AG10803 (cell line): ENCODE measurements around the gene POLR2L.

Experiments
- DNase-seq: peaks from one replicate; pipeline ENCODE4 v3.0.0; 2010; ENCODE audit warnings: low read depth
- H3K4me3 ChIP-seq: 2 replicates; pipeline ENCODE4 v1.5.1; 2011; ENCODE audit warnings: mild to moderate bottlenecking, low read length, control low read depth
- TF ChIP-seq, protein P1 (sequence below): conservative IDR thresholded peaks from 2 replicates; pipeline ENCODE4 v1.5.1; 2011; ENCODE audit warnings: mild to moderate bottlenecking, low read length, control low read depth, inconsistent platforms

Gene POLR2L

DNA sequence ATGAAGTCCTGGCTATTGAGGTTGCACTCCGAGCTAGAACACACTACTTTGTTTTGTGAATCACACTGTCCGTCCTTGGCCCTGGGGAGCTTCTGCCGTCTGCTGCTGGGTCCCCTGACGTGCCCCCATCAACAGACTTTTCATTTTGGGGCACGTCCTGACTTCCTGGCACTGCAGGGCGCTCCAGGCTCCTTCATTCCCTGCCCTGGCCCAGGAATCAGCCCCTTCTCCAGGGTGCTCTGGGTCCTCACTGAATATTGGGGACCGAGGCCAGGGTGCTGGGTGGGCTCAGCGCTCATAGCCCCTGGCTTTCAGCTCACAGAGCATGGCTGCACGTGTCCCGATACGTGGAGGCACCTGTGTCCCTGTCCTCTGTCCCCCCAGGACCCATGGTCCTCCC lies 22.6 kb upstream of the POLR2L start:
- H3K4me3 ChIP-seq = no peak overlapping the region
- DNase-seq = no peak
- TF ChIP-seq, protein P1, sequence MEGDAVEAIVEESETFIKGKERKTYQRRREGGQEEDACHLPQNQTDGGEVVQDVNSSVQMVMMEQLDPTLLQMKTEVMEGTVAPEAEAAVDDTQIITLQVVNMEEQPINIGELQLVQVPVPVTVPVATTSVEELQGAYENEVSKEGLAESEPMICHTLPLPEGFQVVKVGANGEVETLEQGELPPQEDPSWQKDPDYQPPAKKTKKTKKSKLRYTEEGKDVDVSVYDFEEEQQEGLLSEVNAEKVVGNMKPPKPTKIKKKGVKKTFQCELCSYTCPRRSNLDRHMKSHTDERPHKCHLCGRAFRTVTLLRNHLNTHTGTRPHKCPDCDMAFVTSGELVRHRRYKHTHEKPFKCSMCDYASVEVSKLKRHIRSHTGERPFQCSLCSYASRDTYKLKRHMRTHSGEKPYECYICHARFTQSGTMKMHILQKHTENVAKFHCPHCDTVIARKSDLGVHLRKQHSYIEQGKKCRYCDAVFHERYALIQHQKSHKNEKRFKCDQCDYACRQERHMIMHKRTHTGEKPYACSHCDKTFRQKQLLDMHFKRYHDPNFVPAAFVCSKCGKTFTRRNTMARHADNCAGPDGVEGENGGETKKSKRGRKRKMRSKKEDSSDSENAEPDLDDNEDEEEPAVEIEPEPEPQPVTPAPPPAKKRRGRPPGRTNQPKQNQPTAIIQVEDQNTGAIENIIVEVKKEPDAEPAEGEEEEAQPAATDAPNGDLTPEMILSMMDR = no peak

DNA sequence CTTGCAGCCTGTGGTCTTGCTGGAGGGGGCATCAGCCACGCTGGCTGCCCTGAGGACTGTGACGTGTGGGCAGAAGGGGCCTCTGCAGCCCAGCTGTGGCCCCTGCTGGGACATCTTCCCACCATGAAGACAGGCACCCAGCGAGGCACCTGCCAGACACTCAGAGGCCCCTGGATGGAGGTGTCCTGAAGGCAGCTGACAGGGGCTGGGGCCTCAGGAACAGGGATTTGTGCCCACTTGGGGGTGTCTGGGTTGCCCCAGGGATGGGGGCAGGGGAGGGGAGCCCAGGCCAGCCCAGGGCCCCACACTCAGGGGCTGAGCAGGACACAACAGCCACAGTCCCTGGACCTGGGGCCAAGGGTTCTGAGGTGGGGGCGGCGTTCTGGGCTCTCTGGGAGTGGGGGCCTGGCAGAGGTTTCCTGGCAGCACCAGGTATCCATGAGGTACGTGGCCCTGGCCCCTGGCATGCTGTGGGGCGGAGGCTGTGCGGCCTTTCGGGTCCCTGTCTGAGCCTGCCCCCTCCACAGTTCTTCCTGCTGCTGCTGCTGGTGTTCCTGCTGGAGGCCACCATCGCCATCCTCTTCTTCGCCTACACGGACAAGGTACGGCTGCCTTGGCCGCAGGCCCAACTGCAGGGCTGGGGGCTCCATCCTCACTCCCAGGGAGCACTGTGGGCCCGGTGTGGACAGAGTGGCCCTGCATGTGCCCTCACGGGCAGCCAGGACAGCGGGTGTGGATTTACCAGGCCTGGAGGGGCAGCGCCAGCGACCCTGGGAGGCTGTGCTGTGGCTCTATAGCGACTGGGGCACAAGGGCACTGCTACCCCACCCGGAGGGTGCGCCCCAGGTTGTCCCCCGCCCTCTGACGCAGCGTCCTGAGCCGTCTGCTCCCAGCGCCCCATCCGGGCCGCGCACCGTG lies 21.8 kb upstream of the POLR2L start:
- TF ChIP-seq, protein P1 = no peak
- no peak for DNase-seq

DNA sequence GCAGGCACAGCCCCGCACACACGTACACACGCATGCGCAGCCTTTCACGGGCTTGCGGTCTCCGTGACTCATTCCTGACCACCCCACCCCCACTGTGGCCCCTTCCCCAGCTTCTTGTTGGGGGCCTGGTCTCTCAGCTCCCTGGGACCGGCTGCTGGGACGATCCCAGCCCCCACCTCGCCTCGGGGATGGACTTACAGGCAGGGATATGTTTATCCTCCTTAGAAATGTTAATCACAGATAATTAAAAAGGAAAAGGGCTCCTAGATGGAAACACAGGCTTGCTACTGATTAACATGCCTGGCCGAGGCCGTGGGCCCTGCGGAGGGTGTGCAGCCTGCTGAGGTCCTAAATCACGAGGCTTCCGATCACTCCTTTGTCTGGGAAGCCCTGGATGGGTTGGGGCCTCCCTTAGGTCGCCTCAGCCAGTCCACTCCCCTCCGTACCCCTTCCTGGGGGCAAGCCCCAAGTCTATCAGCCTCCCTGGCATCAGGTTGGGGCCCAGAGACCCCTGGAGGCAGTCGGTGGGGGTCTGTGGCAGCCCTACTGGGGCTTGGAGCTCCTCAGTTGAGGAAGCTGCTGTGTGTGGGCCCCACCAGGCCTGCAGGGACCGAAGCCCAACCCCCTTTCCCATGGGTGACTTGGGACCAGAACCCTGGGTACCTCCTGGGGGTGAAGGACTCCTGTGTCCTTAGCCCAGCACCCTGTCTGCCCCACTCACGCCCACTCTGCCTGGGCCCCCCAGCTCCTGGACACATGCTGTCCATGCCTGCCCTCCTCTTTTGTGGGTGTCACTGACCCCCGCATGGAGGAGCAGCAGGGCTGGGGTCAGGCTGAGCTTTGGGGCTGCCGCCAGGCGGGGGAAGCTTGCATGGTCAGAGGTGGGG lies 20.9 kb upstream of the POLR2L start:
- no peak overlapping the region for H3K4me3 ChIP-seq
- no peak for DNase-seq
- TF ChIP-seq, protein P1 = no peak

More for the DNA sequence above, 21.8 kb upstream of the POLR2L start:
- no peak overlapping the region for H3K4me3 ChIP-seq

DNA sequence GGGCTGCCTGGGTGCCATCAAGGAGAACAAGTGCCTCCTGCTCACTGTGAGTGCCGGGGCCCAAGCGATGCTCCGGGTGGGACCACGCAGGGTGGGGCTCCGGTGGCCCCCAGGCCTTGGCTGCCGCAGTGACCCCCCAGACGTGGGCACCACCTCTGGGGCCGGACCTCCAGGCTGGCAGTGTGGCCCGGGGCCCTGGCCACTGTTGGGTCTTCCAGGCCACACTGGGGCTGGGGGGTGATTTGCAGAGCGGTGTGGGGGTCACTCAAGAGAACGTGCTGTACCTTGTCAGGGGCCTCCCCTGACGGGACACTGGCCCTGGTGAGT lies 20.3 kb upstream of the POLR2L start:
- TF ChIP-seq, protein P1 = no peak

DNA sequence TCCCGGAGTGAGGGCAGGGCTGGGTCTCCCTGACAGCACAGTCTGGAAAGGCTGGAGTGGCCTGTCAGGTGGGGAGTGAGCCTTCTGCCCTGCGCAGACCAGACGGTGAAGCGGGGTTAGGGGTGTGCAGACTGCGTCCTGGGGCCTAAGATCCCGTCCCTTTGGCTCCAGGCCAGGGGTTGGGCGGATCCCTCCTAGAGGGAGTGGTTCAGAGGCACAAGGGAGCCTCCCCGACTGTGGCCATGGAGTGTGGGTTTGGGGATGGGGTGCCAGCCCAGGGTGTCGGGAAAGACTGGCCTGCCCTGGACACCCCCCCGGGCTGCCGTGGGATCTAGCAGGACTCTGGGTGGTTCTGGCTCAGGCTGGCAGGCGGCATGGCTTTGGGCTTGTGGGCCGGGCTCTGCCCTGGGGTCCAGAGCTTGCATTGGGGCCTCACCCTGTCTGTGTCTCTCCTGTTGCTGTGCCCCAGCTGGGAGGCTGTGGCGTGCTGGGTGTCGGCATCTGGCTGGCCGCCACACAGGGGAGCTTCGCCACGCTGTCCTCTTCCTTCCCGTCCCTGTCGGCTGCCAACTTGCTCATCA lies 19.8 kb upstream of the POLR2L start:
- TF ChIP-seq, protein P1 = no peak
- no peak overlapping the region for H3K4me3 ChIP-seq
- no peak for DNase-seq

More for the DNA sequence above, 20.3 kb upstream of the POLR2L start:
- DNase-seq = no peak
- no peak overlapping the region for H3K4me3 ChIP-seq

DNA sequence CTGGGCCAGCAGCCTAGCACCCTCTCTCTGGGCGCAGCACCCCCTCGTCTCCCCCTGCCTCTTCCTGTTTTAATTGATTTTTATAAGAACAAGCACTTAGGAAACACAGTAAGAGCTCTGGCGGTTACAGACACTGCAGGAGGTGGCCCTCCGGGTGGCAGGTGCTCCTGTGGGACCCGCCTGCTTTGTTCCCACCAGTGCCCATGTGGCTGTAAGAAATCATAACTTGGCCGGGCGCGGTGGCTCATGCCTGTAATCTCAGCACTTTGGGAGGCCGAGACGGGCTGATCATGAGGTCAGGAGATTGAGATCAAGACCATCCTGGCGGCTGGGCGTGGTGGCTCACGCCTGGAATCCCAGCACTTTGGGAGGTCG lies 18.8 kb upstream of the POLR2L start:
- TF ChIP-seq, protein P1 = no peak
- DNase-seq = no peak
- H3K4me3 ChIP-seq = no peak overlapping the region
